Transverse colon (tissue), 4 donors: Measurements from ENCODE around the gene PON1. TPM values are rescaled to one million over a fixed set of nuclear protein-coding genes. Genes with fewer than 3 reads are reported as not detected.

Source experiments
- DNase-seq: peaks from one replicate; pipeline ENCODE4 v3.0.0-alpha.2; 2019
- H3K27ac ChIP-seq, 4 donors: fragments of 200-600 bp; sonication (generic); 2 replicates each; pipeline ENCODE4 v1.5.1; 2016 to 2018; ENCODE audit warnings: inconsistent platforms in 4 of 4
- H3K27me3 ChIP-seq: fragments of 200-600 bp; sonication (generic); 2 replicates; pipeline ENCODE4 v1.5.1; 2017; ENCODE audit warnings: inconsistent platforms
- H3K36me3 ChIP-seq, 4 donors: fragments of 200-600 bp; sonication (generic); 2 replicates each; pipeline ENCODE4 v1.5.1; 2017 to 2019; ENCODE audit warnings: inconsistent platforms in 4 of 4
- H3K4me1 ChIP-seq, 4 donors: fragments of 200-600 bp; sonication (generic); 2 replicates each; pipeline ENCODE4 v1.5.1; 2017 to 2020; ENCODE audit warnings: inconsistent platforms in 4 of 4
- H3K4me3 ChIP-seq, 4 donors: fragments of 200-600 bp; sonication (generic); 1 replicate in 1 of 4; 2 replicates in 3 of 4; pipeline versions ENCODE4 v1.5.1 to v1.6.1; 2017 to 2019; ENCODE audit warnings: inconsistent platforms in 4 of 4
- H3K9me3 ChIP-seq, 2 donors: fragments of 200-600 bp; sonication (generic); 2 replicates each; pipeline ENCODE4 v1.5.1; 2017 to 2019; ENCODE audit warnings: inconsistent platforms in 2 of 2
- CTCF ChIP-seq, 5 experiments: fragments of 200-600 bp in 3 of 5; fragments of 450-650 bp in 2 of 5; sonication (generic) in 3 of 5; IDR thresholded peaks; 1 replicate in 2 of 5; 2 replicates in 3 of 5; pipeline ENCODE4 v1.5.1; 2016 to 2017; ENCODE audit warnings: antibody characterized with exemption in 5 of 5, inconsistent platforms in 3 of 5, mild to moderate bottlenecking in 2 of 5, moderate library complexity in 1 of 5
- EP300 ChIP-seq: sonication (generic); formaldehyde crosslinking; IDR thresholded peaks from one replicate; pipeline ENCODE4 v1.6.1; 2017; ENCODE audit warnings: antibody characterized with exemption, low read depth
- POLR2A ChIP-seq: fragments of 450-650 bp; IDR thresholded peaks from one replicate; pipeline ENCODE4 v1.6.1; 2016; ENCODE audit warnings: antibody characterized with exemption, mild to moderate bottlenecking, moderate library complexity
- POLR2AphosphoS5 ChIP-seq, 3 donors: sonication (generic); formaldehyde crosslinking; IDR thresholded peaks; one replicate each; pipeline ENCODE4 v1.6.1; 2016; ENCODE audit warnings: antibody characterized with exemption in 3 of 3
- WGBS, 2 donors: methylation state at CpG; one replicate each; pipeline ENCODE4 v1.1.5; 2018; ENCODE audit warnings: low coverage in 1 of 2; 5-methylcytosine and 5-hydroxymethylcytosine counted together
- in situ Hi-C, 4 donors: fragments of 200-750 bp; cut with MboI; loops; one replicate each; pipeline versions ENCODE4 v1.15.0 to v1.15.1; 2017; ENCODE audit warnings: low sequenced_read_pairs in 3 of 4, low pct_ligation_motif_present in 1 of 4, low pct_unique_long_range_greater_than_20kb in 1 of 4
- intact Hi-C: fragments of 100-400 bp; cut with DNase I; formaldehyde crosslinking; loops from one replicate; pipeline ENCODE4 v1.15.1; 2023; ENCODE audit warnings: low total_unique reads
- total RNA-seq, 4 donors: library from RNA; depleted of rRNA; stranded (reverse); fragments of >200 nt; gene quantifications; one replicate each; pipeline ENCODE4 v1.1.0, GENCODE V29; 2016

Gene PON1
- total RNA-seq, 4 donors from 2014 or later, result 1.6 TPM; not detected in 3

GRCh38 chr7:95303013-95303905 lies 21.1 kb downstream of the PON1 start:
- Histone ChIP-seq H3K27ac (no peak overlapping the region), H3K4me1 (no peaks in the 10 kb centered on the region), H3K36me3 (no peaks in the 10 kb centered on the region), H3K27me3 (no peaks in the 10 kb centered on the region), H3K9me3 (no peaks in the 10 kb centered on the region), H3K4me3 (no peak overlapping the region)
- intact Hi-C loops (no loop called here), in situ Hi-C loops (no loop called here)
- TF ChIP-seq CTCF (IDR thresholded peaks at IDR 0.05), result no peak
- no peak for TF ChIP-seq POLR2AphosphoS5 (IDR thresholded peaks at IDR 0.05)
- 73 to 82% methylated on average over 4 to 9 of the region's 9 CpGs for WGBS, 2 donors
- no peak for DNase-seq

GRCh38 chr7:95298091-95298490 lies 26.2 kb downstream of the PON1 start:
- intact Hi-C loops (no loop called here), in situ Hi-C loops (no loop called here)
- Histone ChIP-seq H3K27ac (no peak overlapping the region), H3K36me3 (no peaks in the 10 kb centered on the region), H3K9me3 (no peaks in the 10 kb centered on the region), H3K27me3 (no peaks in the 10 kb centered on the region), H3K4me1 (no peaks in the 10 kb centered on the region), H3K4me3 (no peak overlapping the region)
- DNase-seq, result no peak
- WGBS, 2 donors, result 87 to 94% methylated on average over 2 to 3 of the region's 3 CpGs
- TF ChIP-seq POLR2AphosphoS5 (IDR thresholded peaks at IDR 0.05), result no peak
- no peak for TF ChIP-seq POLR2A
- TF ChIP-seq EP300, result no peak
- no peak for TF ChIP-seq CTCF (IDR thresholded peaks at IDR 0.05)

GRCh38 chr7:95297041-95297440 lies 27.3 kb downstream of the PON1 start:
- Histone ChIP-seq H3K4me1 (no peaks in the 10 kb centered on the region), H3K4me3 (no peak overlapping the region), H3K36me3 (no peaks in the 10 kb centered on the region), H3K9me3 (no peaks in the 10 kb centered on the region), H3K27me3 (no peaks in the 10 kb centered on the region), H3K27ac (no peak overlapping the region)
- TF ChIP-seq POLR2AphosphoS5 (IDR thresholded peaks at IDR 0.05), result no peak
- TF ChIP-seq CTCF (IDR thresholded peaks at IDR 0.05), result no peak
- no peak for TF ChIP-seq EP300
- no peak for TF ChIP-seq POLR2A
- DNase-seq, result no peak
- WGBS, 2 donors, result 67 to 72% methylated on average over 1 of the region's 1 CpG
- in situ Hi-C loops, result no loop called here
- intact Hi-C loops, result no loop called here

GRCh38 chr7:95296456-95296855 lies 27.9 kb downstream of the PON1 start:
- Histone ChIP-seq H3K9me3 (no peaks in the 10 kb centered on the region), H3K36me3 (no peaks in the 10 kb centered on the region), H3K4me1 (no peaks in the 10 kb centered on the region), H3K27ac (no peak overlapping the region), H3K4me3 (no peak overlapping the region), H3K27me3 (no peaks in the 10 kb centered on the region)
- no peak for DNase-seq
- TF ChIP-seq POLR2A (no peak), EP300 (no peak), CTCF (IDR thresholded peaks at IDR 0.05) (no peak), POLR2AphosphoS5 (IDR thresholded peaks at IDR 0.05) (no peak)
- in situ Hi-C loops, result no loop called here
- 82 to 86% methylated on average over 6 of the region's 6 CpGs for WGBS, 2 donors
- intact Hi-C loops, result no loop called here
